NK-92 treated with Interleukin-12 subunit alpha and Interleukin-12 subunit beta, amount 100 ng/mL, for 24 hours (cell line): ENCODE results near the gene CPLANE2.
"Not testable (repeated sequence)": the region's sequence is repeated elsewhere in the genome, so short reads cannot be mapped to it uniquely, and the experiment has no call there.

Source experiments
- DNase-seq: peaks from one replicate; lab custom pipeline; 2025; lab: John Stamatoyannopoulos, UW

The CPLANE2 gene, protein sequence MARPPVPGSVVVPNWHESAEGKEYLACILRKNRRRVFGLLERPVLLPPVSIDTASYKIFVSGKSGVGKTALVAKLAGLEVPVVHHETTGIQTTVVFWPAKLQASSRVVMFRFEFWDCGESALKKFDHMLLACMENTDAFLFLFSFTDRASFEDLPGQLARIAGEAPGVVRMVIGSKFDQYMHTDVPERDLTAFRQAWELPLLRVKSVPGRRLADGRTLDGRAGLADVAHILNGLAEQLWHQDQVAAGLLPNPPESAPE

DNA sequence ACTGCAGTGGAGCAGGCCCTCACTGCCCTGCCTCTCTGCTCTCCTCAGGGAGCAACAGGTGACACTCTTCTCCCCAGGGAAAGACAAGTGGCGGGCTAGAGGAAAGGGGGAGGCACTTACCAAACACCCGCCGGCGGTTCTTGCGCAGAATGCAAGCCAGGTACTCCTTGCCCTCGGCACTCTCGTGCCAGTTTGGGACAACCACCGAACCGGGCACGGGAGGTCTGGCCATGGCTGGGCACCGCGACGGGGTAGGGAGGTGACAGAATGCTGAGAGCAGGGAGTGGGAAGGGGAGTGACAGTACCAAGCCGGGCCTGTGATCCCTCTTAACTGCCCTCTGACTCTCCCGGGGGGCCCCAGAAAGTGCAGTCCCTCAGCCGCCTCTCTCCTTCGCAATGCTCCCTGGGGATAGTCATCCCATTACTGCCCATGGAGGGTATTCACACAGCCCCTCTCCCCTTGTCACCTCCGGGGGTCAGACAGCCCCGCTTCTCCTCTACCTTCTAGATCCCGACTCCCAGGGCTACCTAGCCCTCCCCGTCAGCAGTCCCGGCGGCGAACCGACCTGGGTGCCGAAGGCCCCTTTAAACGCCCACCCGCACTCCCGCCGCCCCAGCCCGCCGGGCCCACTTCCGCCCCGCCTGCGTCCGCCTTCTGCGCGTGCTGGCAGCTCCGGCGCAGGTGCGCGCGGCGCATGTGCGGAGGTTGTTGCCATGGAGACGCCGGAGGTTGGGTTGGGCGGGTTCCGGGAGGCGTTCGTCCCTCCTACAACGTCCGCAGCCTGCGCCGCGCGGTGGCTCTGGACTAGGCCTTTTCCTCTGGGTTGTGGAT is at the start of gene CPLANE2:
CPLANE2 (minus strand) TSS at position 673 of the 832 bp plus-strand sequence; CDS start at position 232, 441 bp downstream.
- peak; percentile 93 for DNase-seq

DNA sequence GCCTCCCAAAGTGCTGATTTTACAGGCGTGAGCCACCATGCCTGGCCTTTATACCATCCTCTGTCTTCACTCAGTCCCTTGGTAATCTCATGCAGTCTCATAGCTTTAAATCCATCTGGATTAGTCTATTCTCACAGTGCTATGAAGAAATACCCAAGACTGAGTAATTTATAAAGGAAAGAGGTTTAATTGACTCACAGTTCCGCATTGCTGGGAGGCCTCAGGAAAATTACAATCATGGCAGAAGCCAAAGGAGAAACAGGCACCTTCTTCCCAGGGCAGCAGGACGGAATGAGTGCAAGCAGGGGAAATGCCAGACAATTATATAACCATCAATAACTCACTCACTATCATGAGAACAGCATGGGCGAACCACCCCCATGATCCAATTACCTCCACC is 49.1 kb upstream of the CPLANE2 start:
- no peak for DNase-seq

DNA sequence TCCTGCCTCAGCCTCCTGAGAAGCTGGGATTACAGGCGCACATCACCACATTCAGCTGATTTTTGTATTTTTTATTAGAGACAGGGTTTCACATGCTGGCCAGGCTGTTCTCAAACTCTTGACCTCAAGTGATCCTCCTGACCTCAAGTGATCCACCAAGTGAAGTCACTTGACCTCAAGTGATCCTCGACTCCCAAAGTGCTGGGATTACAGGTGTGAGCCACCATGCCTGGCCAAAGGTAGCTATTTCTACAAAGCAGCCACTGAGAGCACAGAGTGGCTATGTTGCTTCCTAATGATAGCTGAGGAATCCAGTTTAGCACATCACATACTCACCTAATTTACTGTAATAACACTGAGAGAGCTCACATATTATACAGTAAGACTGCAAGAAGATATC is 44.8 kb upstream of the CPLANE2 start:
- DNase-seq, result no peak

DNA sequence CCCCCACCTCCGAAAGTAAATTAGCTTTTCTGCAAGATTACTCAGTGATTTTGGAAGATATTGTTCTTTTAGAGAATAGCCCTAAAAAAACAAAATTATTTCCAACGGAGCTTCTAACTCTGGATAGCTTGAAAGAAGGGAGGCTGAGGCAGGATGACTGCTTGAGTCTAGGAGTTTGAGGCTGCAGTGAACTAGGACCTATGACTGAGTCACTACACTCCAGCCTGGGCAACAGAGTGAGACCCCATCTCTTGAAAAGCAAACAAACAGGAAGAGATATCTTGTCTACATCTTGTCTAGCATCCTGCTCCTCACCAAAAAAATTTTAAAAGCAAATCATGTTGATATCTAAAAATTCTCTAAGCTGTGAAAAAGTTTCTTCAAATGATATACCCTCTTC is 42.2 kb upstream of the CPLANE2 start:
- DNase-seq, result no peak

DNA sequence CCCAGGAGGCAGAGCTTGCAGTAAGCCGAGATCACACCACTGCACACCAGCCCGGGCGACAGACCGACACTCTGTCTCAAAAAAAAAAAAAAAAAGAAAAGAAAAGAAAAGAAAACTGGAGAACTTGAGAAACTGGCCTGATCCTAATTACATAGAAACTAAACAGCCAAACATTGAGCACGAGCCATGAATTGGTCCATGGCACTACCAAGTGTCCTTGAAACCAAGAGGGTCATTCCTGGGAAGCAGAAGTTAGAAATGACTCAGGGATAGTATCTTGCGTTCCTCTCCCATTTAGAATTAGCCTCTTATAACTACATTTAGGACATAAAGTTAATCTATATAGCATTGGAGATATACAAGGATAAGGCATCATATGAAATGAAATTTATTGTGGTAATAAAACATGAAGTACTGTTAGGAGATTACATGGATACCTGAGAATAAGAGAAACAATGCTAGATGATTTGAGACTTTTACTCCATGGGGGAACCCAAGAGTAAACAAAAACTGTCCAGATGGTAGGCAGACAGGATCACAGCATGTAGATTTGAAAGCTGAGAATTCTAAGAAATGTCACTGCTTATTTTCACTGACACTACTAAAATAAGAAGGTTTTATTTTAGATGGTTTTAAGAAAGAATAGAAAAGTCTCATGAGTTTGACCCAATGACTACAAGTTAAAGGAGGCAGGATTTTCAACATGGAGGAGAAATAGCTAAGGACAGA is 39.5 kb upstream of the CPLANE2 start:
- no peak for DNase-seq

DNA sequence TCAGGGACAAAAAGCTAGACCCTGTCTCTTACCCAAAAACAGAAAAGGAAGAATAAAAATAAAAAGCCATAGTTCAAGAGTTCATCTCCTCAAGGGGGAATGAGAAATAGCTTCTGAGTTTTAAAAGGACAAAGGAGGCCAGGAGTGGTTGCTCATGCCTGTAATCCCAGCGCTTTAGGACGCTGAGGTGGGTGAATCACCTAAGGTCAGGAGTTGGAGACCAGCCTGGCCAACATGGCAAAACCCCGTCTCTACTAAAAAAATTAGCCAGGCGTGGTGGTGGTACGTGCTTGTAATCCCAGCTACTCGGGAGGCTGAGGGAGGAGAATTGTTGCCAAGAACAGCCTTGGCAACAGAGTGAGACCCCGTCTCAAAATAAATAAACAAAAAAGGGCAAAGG is 38.6 kb upstream of the CPLANE2 start:
- DNase-seq, result no peak

DNA sequence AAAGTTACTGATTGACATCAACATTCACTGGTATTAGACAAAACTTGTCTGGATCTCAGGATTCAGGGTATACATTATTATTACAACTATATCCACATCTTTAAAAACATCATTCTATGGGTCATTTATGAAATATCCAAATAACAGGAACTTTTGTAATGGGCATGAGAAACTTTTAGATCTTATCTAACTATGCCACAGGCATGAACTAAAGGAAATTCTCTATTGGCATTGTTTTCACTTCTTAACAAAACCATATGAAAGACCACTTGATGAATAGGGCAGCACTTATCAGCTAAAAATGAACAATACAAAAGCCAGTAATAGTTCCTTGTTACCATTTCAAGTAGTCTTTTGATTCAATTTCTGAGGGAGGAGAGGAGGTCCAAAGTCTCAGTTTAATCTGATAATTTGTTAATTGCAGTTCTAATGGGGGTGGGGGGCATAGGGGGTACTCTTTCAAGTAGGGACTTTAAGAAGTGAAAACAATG is 30.8 kb upstream of the CPLANE2 start:
- DNase-seq, result no peak

DNA sequence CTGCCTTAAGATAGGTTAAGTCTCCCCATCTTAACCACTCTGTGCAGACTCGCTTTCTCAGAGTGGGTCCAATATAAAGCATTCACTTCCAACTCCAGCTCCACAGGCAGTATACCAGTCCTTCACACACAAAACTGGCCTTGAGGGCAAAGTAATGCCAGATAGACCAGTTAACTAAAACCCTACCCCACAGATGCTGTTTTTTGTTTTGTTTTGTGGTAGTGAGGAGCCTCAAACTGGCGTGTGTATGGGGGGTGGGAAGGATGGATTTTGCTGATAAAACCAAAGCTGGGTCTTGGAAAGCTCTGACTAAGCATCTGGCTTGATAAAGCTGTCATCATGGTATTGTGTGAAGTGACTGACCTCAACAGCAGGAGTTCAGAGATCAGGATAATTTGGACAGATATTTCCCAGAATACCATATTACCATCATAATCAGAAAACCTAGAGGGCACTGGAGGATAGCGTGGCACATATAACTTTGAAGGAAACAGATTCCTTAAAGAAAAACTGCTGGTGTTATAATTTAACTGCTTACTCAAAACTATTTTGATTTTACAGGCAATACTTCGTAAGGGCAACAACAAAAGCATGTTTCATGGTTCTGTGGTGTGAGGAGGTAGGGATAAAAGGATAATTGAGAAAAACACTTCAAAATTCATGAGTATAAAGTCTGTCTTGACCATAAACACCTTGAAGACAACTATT is 29.6 kb upstream of the CPLANE2 start:
- DNase-seq, result no peak

DNA sequence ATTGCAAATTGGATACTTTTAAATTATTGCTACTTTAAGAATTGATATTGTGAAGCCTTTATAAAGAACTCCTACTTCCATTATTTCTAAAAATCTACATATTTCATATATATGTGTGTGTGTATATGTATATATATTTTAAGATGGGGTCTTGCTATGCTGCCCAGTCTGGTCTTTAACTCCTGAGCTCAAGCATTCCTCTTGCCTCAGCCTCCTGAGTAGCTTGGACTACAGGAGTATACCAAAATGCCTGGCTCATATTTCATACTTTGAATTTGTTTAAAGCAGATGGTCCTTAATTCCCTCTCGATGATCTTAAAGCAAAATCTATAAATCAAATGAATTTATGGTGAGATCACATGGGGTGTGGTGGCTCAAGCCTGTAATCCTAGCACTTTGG is 25.1 kb upstream of the CPLANE2 start:
- DNase-seq, result no peak

DNA sequence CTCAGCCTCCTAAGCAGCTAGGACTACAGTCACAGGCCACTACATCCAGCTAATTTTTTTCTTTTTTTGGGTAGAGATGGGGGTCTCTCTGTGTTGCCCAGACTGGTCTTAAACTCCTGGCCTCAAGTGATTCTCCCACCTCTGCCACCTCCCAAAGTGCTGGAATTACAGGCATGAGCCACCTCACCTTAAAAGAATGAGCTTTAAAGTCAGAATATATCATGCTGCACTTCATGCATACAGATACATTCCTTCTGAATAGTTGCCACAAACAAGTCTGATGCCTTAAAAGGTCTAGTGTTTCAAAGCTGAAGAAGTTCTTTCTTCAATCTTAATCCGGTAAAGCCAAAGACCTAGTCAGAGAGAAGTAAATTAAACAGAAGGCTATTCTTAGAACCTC is 23.8 kb upstream of the CPLANE2 start:
- DNase-seq, result no peak

DNA sequence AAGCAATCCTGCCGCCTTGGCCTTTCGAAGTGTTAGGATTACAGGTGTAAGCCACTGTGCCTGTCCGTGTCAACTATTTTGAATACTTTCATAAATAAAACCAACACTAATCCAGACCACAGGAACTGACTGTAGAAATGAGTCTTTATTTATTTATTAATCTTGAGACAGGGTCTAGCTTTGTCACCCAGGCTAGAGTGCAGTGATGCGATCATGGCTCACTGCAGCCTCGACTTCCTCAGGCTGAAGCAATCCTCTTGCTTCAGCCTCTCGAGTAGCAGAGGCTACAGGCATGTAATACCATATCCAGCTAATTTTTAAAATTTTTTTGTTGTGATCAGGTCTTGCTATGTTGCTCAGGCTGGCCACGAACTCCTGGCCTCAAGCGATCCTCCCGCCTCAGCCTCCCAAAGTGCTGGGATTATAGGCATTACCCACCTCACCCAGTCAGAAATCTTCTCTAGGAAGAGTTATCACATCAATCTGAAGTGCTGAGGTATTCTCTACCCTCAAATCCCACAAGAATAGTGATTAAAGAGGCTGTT is 21.7 kb upstream of the CPLANE2 start:
- DNase-seq, result no peak

DNA sequence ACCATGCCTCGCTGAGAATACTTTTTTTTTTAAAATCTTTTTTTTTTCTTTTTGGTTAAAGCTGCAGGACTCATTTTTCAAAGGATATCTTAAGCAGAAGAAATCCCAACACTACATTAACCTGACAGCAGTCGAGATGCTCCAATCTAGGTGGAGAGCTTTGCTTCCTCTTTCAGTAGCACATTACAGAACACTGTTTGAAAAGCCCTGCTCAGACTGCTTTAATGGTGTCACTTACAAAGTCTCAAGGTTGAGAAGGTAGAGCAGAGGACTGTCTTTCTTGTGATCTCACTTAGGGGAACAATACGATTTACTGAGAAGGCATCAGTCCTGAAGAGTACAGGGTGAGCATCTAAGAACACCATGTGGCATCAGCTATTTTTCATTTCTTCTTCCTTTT is 21.0 kb upstream of the CPLANE2 start:
- no peak for DNase-seq

DNA sequence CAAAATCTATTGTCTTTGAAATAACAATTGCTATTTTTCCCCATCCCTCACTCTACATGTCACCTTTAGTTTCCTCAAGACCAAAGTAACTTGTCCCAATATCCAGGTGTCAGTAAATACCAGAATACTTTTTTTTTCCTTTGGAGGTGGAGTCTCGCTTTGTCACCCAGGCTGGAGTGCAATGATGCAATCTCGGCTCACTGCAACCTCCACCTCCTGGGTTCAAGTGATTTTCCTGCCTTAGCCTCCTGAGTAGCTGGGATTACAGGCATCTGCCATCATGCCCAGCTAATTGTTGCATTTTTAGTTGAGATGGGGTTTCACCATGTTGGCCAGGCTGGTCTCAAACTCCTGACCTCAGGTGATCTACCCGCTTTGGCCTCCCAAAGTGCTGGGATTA is 20.6 kb upstream of the CPLANE2 start:
- not testable (repeated sequence) for DNase-seq

DNA sequence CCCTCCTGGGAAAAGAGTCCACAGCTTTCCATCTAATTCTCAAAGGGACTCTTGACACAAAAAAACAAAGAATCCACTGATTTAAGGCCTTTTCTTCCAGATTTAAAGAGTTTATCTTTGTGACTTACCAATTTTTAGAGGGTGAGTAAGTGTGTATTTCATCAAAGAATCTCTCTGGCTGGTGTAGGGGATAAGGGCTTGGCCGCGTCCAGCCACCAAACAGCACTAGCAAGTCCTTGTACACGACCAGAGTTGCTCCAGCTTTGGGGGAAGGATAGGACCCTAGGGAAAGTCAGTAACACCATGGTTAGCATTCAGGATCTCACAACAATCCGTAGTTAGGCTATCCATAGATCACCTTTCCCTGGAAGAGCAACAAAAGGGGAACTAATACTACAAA is 19.5 kb upstream of the CPLANE2 start:
- no peak for DNase-seq

DNA sequence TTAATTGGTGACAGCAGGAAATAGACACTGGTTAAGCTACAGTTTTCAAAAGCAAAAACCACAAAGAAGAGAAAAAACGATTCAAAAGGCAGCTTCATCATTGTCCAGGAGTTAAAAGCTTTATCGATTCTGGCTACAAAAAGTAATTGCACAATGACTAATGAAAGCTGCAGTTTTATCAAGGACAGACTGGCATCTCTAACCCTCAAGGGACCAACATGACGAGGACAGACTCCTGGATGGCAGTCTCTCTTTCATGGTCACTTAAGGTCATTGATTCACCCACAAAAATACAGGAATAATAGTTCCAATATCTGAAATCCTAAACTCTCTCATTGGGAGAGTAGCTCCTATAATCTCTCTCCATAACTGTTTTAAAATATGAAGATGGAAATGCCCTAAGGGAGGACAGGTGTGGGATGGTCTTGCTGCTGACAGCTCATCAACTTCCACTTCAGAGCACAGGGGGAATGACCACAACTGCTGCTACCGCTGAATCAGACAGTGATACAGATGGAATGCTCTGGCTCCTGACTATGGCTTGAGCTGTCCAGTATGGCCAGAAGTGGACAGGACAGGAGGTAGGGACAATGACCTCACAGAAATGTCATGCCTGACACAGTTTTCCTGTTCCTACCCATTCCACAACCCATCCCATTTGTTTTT is 17.4 kb upstream of the CPLANE2 start:
- no peak for DNase-seq

DNA sequence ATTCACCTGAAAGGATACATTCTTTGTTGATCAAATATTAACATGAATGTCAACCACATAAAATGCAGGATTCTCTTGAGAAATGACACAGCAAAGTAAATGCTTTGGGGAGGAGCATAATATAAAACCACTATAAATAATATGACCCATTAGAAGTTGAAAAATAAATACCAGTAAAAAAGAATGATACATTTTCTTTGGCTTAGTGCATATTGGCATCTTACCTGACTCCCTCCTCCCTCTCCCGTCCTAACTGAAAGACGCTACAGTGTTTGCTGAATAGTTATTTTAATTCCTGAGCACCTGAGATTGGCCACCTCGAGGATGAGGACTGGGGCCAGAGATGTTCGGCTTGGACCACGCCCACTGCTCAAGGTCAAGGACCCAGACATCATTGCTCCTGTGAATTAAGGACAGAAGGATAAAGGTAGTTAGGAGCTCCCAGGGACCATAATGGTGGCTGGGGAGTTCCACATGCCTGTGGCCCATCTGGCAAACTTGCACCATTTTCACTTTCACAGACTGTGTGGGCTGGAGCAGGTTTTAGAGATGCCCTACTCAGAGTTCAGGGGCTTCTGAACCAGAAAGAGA is 16.4 kb upstream of the CPLANE2 start:
- DNase-seq, result no peak

DNA sequence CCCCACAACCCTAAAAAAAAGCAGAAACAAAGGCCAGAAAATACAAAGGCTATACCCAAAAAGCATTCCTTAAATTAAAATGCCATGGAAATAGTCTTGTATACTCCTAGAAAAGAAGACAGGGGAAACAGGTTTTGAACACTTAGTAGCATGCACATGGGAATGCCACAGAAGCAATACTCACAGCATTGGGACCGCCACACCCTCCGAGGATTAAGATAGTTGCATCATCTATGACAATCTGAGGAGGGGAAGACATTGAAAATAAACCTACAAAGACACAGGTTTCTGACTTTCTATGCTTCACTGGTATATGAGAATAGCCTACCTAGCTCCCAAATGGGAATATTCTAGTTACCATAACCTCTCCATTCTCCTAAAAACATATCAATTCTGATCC is 15.9 kb upstream of the CPLANE2 start:
- DNase-seq, result no peak

DNA sequence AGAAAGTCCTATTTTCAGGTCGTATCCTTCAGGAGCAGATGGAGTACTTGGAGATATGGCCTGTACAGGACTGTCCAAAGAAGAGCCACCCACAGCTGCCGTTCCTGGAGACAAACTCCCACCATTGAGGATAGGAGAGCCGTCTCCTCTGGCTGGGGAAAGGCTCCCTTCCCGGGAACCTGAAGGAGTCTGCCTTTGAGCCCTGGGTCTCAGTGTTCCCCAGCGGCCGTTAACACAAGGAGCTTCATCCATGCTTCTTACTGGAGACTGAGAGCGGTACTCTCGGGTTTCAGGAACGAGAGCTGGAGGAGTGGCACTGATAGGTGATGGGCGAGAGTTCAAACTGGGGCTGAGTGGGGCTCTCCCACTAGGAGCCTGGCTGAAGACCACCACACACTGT is 14.4 kb upstream of the CPLANE2 start:
- DNase-seq, result no peak

DNA sequence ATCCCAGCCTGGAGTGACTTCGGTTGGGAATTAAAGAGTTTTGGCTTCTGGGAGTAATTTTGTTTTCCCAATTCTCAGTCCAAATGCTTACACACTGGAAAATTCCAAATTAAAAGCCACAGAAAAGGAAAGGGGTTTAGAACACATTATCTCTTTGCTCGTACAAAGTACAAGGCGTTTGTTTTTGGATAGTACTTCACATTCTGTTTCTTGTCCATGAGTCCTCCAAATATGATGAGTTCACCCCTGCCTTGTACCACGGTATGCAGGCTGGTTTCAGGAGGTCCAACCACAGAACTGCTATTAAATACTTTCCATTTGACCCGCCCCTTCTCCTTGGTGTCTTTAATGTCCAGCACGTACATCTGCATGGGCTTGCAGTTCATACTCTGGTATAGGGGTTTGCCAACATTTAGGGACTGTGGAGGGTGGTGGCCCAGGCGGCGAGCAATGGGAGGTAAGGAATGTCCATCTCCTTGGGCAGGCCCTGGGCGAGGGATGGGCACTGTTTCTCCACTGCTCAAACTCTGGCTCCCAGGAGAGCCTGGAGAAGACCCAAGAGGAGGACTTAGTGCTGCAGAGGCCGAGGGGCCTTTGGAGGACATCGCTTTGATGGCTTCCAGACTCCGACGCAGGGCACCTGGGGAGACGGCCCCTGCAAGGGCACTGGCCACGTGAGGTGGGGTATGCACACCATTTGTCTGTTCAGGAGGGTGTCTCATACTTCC is 13.7 kb upstream of the CPLANE2 start:
- no peak for DNase-seq

DNA sequence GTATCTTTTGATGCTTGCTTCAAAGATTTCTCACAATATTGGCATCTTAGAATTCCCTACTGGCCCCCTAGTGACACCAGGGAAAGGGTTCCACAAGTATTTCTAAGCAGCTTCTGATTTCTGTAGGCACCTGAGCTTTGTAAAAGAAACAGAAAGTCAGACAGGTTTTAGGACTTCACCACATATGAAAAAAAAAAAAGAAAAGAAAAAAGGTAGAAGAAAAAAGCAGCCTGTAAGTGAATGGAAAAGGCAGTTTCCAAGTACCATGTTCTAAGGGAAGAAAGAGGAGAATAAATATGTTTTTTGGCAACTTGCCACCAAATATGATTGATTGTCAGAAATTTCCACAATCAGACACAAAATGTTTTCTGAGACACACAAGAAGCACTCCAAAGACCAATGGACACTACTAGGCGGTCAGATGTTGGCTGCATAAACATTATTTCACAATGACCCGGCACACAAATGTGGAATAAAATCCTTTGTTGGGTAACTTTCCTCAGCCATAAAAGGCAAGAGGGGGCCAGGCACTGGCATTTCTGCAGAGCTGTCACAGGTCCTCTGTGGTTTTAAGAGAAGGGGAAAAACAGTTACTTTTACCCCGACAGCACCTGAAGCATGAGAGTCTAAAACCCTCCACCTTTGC is 12.7 kb upstream of the CPLANE2 start:
- no peak for DNase-seq
